HG03066 (cell line): ENCODE results near the gene FRAS1.
"Not testable (repeated sequence)": the region's sequence is repeated elsewhere in the genome, so short reads cannot be mapped to it uniquely, and the experiment has no call there.

Experiments
- ATAC-seq: cut with Tn5 transposase; IDR thresholded peaks from one replicate; pipeline ENCODE4 v1.9.1; 2021; ENCODE audit warnings: low read depth; ENCODE audit not compliant: unreplicated experiment

The FRAS1 gene

GRCh38 chr4:78311306-78311705 is 254.2 kb downstream of the FRAS1 start:
- ATAC-seq: no peak

DNA sequence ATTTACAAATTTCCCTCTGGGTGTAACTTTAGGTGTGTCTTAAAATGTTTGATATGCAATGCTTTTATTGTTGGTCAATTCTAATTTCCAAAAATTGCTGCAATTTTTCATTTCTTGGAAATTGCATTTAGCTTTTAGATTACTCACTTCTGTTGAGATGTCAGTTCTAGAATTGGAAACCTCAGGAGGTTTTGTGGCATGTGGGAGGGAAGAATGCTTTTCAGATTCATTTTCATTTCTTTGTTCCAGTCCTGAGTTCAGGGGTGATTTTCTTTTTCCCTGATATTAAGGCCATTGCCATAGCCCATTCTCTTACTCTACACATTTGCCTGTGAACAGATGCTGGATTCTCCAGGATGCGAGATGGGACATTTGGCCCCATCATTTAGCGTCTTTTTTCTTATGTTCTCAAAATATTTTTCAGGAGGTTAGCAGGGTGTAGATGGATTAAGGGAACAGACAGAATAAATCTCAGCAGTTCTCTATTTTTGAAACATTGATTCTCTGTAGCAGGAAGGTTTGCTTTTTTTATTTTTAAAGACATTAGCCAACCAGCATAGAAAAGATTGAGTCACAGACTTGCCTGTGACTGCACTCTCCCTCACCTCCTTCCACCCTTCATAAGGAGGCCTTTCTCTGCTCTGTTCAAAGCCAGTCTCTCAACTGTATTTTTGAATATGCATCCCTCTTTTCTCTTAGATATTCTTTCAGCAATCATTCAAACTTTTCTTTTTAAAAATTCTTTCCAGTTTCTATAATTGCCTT is 256.0 kb downstream of the FRAS1 start:
- ATAC-seq: no peak

- ATAC-seq: no peak
These were observed 256.6 kb downstream of the FRAS1 start for GRCh38 chr4:78313754-78314120.

GRCh38 chr4:78318126-78318525 is 261.0 kb downstream of the FRAS1 start:
- ATAC-seq: no peak

- ATAC-seq: no peak
These were observed 263.3 kb downstream of the FRAS1 start for GRCh38 chr4:78320349-78320935.

- ATAC-seq: no peak
These were observed 264.9 kb downstream of the FRAS1 start for GRCh38 chr4:78322032-78322431.

- no peak for ATAC-seq
These were observed 266.3 kb downstream of the FRAS1 start for GRCh38 chr4:78323439-78323838.

DNA sequence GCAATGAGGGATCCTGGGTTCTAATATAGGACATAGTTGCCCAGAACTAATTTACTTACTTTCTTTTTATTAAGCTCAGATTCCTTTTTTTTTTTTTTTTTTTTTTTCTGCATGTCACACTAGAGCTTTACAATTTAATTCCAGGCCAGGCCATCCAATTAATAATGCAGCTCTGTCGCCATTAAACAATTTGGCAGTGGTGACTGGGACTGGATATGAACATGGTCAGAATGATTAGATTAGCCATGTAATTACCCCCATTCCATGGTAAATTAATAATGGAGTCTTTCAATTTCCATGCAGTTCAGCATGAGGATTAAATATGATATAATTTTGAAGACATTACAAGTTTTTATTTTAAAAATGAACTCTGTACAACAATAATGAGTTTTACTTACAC is 267.5 kb downstream of the FRAS1 start:
- no peak for ATAC-seq

DNA sequence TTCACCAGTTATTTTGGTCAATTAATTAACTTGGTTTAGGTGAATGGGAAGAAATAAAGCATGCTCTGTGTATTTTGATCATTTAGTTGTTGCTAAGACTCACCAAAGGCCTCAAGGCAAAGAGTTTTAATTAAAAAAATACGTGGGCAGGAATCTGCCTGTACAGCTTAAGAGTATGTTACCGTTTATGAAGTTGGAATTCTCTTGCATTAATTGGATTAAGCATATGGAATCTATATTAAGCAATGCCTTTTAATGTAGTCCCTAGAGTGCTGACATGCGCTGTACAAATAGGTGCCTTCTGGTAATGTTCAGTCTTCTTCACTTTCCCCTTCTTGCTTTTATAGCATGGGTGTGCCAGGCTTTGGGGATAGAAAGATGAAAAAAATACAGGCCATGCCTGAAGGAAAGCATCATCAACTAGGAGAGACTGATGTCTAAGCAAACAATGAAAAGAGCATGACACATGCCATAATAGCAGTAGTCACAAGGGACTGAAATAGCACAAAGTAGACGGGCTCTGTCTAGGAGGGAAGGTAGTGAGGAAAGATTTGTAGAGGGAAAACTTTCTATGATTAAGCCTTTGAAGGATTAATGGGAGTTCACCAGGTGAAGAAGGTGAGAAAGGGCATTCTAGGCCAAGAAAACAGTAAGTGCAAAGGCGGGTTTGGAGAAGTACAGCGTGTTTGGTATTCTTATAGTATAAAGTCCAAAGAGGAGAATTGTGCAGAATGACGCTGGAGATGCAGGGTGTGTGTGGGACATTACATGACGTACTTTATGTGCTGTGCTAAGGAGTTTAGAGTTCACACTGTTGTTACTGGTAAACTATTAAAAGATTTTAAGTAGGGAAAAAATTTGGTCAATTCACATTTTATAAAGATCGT is 268.4 kb downstream of the FRAS1 start:
- no peak for ATAC-seq

GRCh38 chr4:78328591-78328990 is 271.5 kb downstream of the FRAS1 start:
- ATAC-seq: not testable (repeated sequence)

DNA sequence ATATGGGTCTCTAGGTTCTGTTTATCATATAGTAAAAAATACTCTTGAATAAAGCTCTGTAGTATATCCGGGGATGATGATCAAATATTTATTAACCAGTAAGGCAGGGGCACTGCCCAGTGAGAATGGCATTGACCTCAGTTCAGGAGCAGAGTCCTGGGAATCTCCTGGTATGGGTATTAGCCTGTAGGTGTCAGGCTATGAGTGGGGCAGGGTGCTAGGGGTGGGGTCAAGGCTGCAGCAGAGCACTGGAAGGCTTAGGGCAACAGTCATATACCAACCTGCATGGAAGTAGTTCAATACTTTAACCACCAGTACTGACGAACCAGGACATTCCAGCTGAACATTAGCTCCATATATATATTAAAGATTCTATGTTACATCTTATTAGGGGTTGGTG is 274.1 kb downstream of the FRAS1 start:
- no peak for ATAC-seq

DNA sequence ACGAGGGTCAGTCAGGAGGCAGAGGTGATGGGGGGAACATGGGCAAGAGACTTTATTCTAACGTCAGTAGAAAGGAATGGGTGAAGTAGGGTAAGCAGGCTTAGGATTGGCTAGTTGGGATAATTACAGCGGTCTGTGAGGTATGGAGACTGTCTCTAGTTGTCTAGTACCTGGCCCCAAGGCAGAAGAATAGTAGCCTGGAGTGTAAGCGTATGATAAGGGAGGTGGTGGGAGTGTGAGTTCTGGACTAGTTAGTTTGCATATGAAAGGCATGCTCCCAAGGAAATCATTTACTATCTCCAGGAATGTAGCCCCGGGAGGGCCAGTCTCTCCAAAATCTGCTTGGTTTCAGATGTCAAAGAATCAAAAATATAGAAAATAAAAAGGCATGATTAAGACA is 274.8 kb downstream of the FRAS1 start:
- no peak for ATAC-seq

GRCh38 chr4:78332976-78333375 is 275.9 kb downstream of the FRAS1 start:
- no peak for ATAC-seq

GRCh38 chr4:78336093-78336943 is 279.2 kb downstream of the FRAS1 start:
- ATAC-seq: no peak

GRCh38 chr4:78337244-78338020 is 280.3 kb downstream of the FRAS1 start:
- no peak for ATAC-seq

DNA sequence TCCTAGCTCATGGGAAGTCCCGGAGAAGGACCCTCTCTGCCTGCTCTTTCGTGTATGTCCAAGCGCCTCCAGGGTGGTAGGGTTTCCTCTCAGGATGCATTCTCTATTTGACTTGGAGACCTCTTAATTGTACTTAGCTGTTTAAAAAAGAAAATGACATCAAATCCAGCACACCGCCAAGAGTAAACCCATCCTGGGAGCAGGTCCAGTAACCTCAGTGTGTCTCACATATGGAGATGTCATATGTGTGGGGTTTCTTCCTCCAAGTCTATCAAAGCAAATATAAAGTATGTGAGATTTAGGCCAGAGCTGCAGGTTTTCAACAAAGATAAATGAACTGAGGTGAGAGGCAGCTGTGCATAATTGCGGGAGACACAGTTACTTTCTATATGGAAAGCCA is 285.0 kb downstream of the FRAS1 start:
- no peak for ATAC-seq

- no peak for ATAC-seq
These were observed 286.6 kb downstream of the FRAS1 start for GRCh38 chr4:78343682-78344081.

DNA sequence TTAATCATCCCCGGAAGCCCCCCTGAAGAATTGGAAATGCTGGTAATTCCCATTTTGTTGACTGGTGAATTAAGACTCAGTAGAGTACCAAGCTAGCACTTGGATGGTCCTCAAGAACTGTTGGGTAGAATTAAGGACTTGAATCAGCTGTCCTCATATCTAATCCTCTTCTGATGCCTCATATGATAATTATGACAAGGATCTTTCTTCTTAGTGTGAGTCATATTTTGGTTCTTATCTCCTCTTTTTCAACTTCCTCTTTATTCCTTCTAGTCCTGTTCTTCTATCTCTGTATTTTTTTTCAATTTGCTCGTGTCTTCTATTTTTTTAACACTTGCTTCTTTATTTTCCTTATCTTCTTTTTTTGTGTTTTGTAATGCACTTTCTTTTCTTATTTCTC is 288.1 kb downstream of the FRAS1 start:
- no peak for ATAC-seq

GRCh38 chr4:78346222-78346621 is 289.1 kb downstream of the FRAS1 start:
- ATAC-seq: no peak

GRCh38 chr4:78347527-78347926 is 290.4 kb downstream of the FRAS1 start:
- no peak for ATAC-seq
